Stimulated activated CD4-positive, alpha-beta T cell treated with anti-CD3 and anti-CD28 coated beads, Interleukin-12 subunit alpha, Interleukin-12 subunit beta, amount 100 ng/mL, for 4 hours (primary cell): ENCODE measurements around the gene COL4A4.
A peak's percentile ranks its signal among the peaks of the same experiment; 100 is the strongest.
"Not testable (repeated sequence)": the region's sequence is repeated elsewhere in the genome, so short reads cannot be mapped to it uniquely, and the experiment has no call there.

Experiments
- DNase-seq: peaks from one replicate; pipeline ENCODE4 v3.0.0-alpha.2; 2020

Gene COL4A4

DNA sequence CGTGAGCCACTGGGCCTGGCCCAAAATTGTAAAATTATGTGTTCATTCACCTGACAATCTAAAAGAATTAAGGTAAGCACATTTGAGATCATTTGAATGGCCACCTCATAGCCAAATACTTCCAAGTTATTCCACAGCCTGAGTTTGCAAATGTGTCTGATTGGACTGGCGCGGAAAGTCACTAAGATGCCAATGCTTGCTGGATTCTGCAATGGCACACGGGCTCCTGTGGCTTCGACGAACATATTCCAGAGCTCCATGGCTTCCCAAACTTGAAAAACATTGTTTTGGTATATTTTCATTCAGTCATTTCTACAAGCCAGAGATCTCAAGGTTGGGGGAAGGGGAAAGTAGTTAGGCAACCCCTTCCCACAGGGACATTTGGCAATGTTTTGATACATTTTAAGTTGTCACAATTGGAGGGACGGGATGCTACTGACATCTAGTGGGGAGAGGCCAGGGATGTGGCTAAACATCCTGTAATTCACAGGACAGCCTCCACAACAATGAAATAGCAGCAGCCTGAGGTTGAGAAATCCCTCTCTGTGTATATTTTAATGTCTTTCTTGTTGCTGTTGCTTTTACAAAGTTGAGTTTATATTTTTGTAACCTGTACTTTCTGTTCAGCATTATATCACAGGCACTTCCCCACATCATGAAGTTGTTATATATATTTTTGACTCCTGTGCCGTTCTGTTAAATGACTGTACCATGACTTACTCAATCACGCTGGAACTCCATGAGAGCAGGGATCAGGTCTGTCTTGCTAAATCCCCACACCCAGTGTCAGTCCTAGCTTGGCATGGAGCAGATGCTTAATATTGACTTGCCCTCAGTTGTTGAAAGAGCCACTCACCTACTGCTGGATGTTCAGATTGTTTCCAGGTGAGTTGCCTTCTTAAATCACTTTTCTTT lies 56.9 kb downstream of the COL4A4 start:
- peak; percentile 11 for DNase-seq

DNA sequence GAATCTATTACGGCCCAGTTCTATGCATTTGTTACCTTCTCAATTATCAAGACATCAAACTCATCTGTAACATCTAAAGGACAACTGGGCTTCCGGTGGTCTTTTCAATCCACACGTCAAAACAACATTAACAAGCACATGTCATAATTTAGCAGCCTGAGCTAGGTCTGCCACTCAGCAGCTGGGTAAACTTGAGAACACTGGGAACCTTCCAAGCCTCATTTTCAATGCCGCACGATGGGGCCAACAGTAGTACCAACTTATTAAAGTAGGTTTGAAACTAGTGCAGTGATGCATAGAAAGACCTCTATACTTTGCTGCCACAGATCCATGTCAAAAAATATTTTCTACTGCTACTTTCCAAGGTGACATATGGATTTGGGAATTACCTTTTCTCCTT lies 60.4 kb downstream of the COL4A4 start:
- DNase-seq, result no peak

DNA sequence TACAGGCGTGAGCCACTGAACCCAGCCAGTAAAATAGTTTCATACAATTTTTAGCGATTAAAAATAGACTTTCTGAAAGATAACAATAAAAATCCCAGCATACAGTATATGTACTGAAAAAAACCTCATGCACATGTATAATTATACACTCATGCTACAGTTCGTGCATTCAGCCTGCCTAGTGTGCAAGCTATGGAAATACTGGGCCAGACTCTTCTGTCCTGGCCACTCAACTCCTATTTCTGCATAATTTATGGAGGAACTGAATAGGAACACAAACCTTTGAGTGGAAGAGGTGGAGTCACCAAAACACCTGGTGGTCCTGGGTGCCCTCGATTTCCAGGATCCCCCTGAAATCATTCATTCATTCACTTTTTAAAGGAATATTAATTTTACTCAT lies 64.7 kb downstream of the COL4A4 start:
- DNase-seq, result no peak

DNA sequence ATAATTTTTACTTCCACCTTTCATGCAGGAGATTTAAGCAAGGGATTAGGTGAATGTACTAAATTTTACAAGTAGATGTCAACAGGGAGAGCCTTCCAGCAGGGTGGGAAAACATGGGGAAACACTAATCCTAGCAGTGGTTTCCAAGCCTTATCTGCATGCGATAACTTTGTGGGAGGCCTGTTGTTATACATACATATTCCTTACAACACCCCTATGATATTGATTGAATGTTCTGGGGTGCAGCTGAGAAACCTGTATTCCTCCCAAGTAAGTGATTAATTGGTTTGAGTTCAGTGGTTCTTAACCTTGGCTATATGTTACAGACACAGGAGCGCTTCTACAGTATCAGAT lies 65.9 kb downstream of the COL4A4 start:
- DNase-seq, result no peak

DNA sequence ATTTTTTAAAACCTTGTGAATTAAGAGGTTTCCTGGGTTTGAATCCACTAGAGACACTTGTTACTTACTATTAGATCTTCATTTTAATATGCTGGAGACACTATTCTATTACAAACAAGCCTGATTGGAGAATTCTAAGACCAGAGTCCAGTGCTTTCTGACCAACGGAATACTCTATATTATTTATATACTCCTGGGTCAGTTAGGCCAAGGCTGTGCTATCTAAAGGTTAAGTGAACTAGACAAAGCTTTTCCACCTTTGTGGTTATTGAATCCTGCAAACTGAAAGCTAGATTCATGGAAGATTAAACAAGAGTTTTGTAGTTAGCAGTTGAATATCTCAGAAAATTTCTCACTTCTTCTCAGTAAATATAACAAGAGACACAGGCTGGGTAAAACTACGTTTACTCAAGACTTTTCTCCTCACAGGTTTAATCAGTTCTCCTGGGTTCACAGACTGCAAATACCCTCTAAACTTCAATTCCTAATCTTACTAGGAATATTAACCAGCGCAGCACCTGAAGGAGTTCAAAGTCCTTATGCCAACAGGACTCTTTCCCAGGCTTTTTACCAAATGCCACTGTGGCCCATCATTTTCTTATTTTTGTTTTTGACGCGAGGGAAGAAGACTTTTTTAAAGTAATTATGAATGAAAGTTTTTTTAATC lies 66.4 kb downstream of the COL4A4 start:
- DNase-seq, result no peak

DNA sequence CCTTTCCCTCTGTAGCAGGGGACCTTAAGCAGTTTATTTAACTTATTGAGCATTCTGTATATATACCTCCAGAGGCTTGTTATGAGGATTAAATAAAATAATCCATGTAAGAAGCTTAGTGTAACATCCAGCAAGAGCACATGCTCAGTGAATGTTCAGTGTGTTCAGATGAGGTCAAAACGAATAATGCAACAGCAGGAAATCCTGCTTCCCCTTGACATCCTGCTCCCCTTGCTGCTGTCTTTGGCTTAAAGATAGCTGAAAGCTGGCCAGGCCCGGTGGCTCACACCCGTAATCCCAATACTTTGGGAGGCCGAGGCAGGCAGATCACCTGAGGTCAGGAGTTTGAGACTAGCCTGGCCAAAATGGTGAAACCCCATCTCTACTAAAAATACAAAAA lies 68.7 kb downstream of the COL4A4 start:
- DNase-seq, result no peak

DNA sequence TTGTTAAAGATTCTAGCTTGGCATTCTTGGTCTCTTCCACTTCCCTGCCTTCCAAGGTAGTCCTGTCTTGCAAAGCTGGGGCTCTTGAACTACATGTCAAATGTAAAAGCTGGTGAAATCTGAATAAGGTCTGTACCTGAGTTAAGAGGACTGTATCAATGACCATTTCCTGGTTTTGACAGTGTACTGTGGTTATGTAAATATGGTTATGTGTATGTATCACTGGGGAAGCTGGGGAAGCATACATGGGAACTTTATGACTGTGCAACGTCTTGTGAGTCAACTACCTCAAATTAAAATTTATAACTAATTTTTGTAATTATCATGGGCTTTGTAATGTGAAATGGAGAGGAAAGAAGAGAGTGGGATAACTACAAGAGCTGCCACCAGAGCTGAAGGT lies 81.7 kb downstream of the COL4A4 start:
- no peak for DNase-seq

DNA sequence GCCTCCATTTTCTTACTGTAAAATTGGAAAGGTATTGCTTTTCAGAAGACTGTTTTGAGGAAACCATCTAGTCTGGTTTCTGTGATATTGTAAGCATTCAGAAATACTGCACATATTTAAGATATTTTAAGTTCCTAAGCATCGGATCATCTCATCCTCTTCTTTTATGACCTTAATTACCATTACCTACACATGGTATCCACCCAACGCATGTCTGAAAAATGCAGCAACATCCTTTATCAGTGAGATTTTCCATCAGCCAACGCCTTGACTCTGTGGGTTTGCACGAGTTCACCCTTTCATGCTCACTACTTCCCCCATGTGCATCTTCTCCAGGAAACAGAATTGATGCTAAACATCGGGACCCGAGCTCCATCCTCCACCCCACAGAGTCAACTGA lies 84.3 kb downstream of the COL4A4 start:
- DNase-seq, result no peak

DNA sequence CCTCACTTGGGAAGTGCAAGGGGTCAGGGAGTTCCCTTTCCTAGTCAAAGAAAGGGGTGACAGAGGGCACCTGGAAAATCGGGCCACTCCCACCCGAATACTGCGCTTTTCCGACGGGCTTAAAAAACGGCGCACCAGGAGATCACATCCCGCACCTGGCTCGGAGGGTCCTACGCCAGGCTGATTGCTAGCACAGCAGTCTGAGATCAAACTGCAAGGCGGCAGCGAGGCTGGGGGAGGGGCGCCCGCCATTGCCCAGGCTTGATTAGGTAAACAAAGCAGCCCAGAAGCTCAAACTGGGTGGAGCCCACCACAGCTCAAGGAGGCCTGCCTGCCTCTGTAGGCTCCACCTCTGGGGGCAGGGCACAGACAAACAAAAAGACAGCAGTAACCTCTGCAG lies 98.9 kb downstream of the COL4A4 start:
- not testable (repeated sequence) for DNase-seq

DNA sequence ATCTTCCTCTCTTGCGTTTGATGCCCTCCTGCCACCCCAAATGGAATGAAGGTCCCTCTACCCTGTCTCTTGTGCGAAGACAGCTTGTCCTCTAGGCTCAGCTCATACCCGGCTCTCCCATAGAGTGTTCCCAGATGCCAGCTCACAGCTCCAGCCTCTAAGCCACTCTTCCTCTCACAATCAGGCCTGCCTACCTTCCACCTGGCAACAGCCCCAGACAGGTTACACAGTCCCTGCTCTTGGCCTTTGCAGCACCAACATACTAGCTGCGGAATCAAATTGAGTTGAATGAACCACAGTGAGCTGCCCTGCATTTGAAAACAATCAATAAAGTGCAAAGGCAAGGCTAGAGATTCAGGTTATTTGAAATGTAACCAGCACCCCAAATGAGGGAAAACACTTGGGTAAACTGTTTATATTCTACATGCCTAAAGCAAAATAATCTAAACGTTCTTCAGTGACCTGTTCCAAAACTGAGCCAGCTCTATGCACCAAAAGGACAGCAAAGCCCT lies 105.1 kb downstream of the COL4A4 start:
- DNase-seq, result no peak

DNA sequence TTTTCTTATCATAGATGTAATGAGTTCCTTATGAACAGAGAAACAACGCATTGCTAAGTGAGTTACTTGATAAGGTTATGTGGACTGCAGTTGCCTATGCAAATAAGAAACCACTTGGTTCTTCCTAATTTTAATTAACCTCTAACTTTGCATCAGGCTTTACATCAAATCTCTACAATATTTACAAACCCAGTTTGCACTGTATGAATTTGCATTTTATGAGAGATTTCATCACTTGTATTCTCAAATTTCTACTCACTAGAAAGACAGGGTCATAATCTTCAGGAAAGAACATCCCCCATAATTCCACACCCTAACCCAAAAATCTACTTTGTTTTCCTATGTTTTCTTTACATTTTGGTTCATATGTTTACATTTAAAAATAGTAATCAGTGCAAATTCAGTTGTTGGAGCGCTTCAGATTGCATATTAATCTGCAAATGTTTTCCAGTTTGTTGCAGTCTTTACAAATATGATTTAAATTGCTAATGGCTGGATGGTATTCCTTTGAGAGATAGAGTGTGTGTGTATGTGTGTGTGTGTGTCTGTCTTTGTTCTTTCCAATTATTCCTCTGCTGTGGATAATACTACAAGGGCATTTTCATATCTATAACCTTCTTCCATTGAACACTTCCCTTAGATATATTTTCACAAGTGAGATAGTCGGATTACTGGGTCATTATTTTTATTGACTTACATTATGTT lies 106.1 kb downstream of the COL4A4 start:
- no peak for DNase-seq

DNA sequence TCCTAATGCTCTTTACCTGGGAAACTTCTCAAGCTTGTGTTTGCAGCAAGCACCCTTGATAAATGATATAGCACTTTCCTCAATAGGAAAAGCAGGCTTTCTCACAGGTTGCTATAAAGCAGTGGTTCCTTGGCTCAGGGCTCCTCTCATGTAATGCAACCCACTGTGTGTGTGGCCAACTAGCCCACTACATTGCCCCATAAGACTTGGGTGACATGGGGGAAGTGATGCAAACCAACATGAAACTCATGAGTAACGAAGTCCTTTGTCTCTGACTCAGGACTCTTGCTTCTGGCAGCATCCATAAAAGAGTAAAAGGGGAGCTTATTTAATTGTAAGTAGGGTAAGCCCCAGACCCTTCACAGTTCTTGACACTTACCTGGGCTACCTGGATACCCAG lies 106.9 kb downstream of the COL4A4 start:
- DNase-seq, result no peak

DNA sequence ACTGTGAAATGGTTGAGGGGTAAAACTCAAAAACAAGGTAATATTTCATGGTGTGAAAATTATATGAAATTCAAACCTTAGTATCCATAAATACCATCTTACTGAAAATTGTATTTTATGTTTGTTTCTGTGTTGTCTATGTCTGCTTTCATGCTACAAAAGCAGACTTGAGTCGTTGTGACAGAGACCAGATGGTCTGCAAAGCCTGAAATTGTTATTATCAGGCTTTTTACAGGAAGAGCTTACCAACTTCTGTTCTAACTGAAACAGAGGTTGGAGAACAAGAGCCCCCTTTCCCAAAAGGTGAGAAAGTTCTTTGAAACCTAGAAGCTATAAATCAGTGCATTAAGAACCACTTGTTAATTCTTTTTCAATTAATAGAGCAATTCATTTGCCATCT lies 110.0 kb downstream of the COL4A4 start:
- no peak for DNase-seq

DNA sequence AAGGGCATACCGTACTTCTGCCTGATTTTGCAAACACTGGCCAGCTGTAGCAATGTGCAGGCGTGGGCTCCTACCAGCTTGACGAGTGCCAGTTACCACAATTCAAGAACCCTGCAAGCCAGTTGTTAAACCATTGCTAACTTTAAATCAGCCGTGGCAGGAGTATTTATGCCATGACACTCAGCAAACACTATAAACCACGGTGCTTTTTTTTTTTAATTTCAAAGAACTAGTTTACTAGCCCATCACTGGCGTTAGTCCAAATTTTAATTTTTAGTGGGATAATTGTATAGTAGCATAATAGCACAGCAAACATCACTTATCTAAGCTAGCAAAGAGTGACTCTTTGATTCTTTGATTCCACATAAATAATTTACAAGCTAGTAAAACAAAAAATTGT lies 111.1 kb downstream of the COL4A4 start:
- DNase-seq, result no peak

DNA sequence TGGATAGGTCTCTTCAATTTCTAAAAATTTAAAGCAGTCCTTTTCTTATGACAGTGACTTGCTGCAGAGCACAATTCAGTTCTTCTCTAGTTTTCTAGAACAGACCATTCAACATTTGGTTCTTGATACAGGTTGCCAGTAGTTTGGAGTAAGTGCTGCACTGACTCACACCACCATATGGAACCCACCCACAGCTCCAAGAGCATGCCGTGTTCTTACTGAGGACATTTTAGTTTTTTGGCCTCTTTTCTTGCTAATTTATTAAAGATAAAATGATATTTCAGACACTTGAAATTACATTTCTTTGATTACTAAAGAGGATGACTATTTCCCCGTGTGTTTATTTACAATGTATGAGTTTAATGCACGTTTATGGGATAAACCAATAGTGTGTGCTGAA lies 120.0 kb downstream of the COL4A4 start:
- DNase-seq, result no peak

DNA sequence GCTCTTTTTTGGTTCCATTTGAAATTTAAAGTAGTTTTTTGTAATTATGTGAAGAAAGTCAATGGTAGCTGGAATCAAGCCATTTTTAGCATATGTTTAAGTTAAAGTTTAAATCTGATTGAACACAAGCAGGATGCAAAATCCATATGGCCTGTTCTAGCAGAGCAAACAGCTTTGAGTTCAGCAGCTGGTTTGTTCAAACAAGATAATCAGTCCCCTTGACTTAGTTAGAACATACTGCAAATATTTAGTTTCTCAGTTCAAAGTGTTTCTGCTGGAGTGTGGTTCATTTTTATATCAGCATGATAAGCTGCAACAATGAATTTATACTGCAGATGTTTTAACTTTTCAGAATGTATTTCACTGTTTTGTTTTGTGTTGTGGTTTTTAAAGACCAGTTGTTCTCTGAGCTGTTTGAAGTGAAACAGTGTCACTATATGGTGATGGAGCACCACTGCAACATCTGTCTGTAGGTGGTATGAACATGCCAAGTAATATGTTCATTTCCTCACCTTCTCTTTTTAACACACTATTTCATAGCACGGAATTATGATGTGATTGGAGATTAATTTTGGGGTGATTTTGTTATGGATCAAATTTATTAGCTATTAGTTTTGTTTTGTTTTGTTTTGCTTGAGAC lies 125.3 kb downstream of the COL4A4 start:
- no peak for DNase-seq

DNA sequence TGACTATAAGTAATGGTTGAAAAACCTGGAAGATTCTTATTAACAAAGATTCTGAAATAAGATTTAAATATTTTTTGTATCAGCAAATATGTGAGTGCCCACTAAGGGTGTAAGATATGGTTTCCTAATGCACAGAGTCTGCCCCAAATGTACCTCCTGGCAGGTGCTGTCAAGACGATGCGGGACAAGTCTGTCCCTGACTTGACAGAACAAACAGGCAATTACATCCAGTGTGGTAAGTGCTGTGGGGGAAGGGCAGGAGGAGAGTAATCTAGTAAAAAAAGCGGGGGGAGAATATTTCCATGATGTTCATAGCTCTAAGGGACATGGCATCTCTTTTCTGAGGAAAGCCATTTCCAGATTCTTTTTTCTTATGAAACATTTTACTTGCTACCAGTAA lies 127.5 kb downstream of the COL4A4 start:
- DNase-seq, result no peak

DNA sequence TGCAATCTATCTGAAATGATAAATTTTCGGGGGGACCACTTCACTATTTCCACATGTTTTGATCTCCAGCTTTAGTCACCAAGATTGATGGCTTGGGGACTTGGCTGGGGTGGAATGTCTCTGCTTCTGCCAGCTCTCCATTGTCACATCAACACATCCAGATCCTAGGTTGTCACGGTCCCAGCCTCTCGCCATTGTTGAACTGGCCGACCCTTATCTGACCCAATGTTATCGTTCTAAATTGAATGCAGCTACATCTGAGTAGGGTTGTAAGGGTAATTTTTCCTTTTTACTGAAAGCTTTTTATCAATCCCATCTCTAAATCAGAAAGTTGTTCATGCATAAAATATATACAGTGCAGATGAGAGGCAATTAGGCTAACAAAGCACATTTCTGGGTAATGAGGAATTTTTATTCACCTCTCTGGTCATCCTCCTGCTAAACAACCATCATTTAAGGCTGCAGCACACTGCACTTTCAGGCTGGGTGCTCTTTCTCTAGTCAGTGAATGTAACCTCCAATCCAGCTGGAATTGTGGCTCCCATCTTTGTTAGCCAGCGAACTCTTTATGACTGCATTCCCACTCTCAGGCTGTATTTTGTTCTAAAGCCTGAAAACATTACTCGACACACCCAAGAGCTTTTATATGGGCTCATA lies 128.2 kb downstream of the COL4A4 start:
- DNase-seq, result no peak

DNA sequence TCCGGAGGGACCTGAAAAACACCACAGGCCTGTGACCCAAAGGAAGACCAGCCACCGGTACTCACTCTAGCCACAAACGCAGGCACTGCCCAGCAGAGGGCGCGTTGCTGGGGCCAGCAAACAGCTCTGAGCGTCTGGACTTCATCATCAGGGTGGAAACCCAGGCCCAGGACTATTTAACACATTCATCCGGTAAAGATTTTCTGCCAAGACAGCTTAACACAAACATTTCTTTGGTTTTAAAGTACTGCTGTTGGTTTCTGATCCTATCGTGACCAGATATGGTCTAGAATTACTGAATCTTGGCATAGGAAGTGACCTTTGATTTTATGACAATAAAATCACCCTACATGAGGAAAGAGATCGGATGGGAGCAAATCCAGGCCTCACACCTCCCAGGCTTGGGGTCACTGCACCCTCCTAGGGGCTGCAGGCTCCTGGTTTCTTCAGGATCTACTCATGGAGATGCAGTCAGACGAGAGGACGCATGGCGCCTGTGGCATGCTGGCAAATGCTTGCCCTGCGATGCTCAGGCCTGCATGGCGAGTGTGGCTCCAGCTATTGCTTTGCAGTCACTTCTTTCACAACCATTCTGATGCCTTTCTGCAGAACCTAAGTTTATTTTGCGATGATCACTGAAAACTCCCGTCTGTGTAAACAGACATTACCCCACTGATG lies 130.4 kb downstream of the COL4A4 start:
- DNase-seq, result peak; percentile 10

DNA sequence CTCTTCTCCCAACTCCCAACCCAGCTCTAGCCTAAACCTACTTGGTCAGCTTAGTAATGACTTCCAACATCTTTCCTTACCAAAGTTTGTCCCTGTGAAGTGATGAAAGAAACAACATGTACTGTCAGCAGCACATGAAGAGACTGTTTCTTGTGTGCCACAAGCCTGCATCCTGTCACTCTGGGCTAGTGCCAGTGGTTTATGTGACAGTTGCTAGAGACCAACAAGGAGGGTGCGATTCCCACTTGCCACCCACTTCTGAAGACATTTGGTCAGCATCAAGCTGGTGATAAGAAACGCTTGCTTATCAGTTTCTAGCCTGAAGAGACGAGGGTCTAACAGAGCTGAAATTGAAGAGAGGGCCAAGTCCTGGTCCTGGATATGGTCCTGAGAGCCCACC lies 132.6 kb downstream of the COL4A4 start:
- DNase-seq, result no peak

DNA sequence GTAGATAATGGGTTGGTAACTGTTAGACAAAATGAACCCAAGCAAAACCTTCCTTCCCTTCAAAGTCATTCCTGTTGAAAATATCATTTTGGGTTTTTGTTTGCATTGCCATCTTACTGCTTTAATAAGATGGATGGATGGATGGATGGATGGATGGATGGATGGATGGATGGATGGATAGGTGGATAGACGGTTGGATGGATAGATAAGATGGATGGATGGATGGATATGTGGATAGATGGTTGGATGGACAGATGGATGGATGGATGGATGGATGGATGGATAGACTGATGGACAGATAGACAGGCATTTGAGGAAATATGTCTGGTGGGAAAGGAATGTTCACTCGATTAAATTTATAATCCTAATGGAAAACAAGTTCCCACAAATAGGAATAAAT lies 133.2 kb downstream of the COL4A4 start:
- no peak for DNase-seq
